ENCODE measurements around the gene GSDMA.
"Not testable (repeated sequence)": the region's sequence is repeated elsewhere in the genome, so short reads cannot be mapped to it uniquely, and the experiment has no call there.

The GSDMA gene

DNA sequence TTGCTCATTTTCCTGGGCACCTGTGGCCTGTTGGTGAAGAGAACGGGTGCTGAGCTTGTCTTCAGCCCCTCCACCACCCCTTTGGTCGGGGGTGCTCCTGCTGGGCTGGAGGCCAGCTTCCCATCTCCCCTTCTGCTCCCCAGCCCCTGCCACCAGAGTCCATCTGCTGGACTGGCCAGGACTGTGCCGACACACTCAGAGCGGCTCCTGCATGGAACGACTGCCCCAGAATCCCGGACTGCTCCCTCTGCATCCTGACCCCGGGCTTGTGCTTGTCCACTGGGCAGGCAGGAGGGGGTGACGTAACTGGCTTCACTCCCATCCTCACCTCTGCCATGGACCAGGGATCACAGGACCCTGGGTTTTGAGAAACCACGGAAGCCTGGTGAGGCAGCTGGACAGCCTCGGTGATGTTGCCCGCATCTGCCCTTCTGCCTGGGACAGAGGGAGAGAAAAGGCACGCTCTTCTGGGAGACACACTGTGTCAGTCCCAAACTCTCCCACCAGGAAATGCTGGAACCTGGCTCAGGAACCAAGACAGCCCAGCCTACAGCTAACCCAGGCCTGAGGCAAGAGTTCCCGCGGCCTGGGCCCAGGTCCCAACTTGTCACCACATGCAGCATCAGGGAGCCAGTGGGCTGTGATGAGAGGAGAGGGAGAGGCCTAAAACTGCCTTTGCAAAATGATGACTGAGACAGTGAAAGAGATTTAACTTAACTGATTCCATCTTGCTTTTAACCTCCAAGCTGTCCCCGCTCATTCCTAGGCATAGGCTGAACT lies 16.1 kb upstream of the GSDMA start:
- no peak for DNase-seq (ENCODE audit: extremely low spot score)
- POLR2A ChIA-PET, result interaction anchor here (0.9 to 1.3 kb wide), 2 partner anchors 19 to 33 kb away, joined by 3 to 5 read pairs; partner anchors contain the start of genes LRRC3C, ORMDL3 and PSMD3
- TF ChIP-seq ELF4 (IDR thresholded peaks at IDR 0.05), result no peak
- TF ChIP-seq LEF1 (IDR thresholded peaks at IDR 0.05; ENCODE audit: borderline replicate concordance), result no peak
- no peak for TF ChIP-seq SUZ12 (IDR thresholded peaks at IDR 0.05)
- no peak for TF ChIP-seq TARDBP (IDR thresholded peaks at IDR 0.05)
- CTCF ChIA-PET, result interaction anchor here (0.7 kb wide), 1 partner anchor 20 kb away, joined by 4 read pairs; no protein-coding TSS in a partner anchor

- POLR2A ChIA-PET; DNase-seq (ENCODE audit: extremely low spot score); CTCF ChIA-PET: not testable (repeated sequence)
Observed at GRCh38 chr17:39948489-39948828, 14.3 kb upstream of the GSDMA start.

- DNase-seq (ENCODE audit: extremely low spot score), result no peak
- ChIA-PET CTCF (no interaction called here), POLR2A (interaction anchor here (1.2 kb wide), 1 partner anchor 194 kb away, joined by 3 read pairs; no protein-coding TSS in a partner anchor)
Observed at GRCh38 chr17:39949028-39949427, 13.8 kb upstream of the GSDMA start.

GRCh38 chr17:39950871-39951348 lies 11.9 kb upstream of the GSDMA start:
- no peak for TF ChIP-seq LEF1 (IDR thresholded peaks at IDR 0.05; ENCODE audit: borderline replicate concordance)
- no peak for TF ChIP-seq SP1 (IDR thresholded peaks at IDR 0.05)
- no peak for TF ChIP-seq FOXM1 (IDR thresholded peaks at IDR 0.05; ENCODE audit: borderline replicate concordance)
- TF ChIP-seq TARDBP (IDR thresholded peaks at IDR 0.05), result no peak
- no peak for TF ChIP-seq L3MBTL2 (conservative IDR thresholded peaks at IDR 0.05)
- no peak for TF ChIP-seq ZNF384 (IDR thresholded peaks at IDR 0.05)
- TF ChIP-seq PKNOX1 (IDR thresholded peaks at IDR 0.05), result no peak
- TF ChIP-seq FOXK2 (IDR thresholded peaks at IDR 0.05), result no peak
- no peak for TF ChIP-seq ARNT (IDR thresholded peaks at IDR 0.05)
- TF ChIP-seq CTBP1 (IDR thresholded peaks at IDR 0.05; ENCODE audit: borderline replicate concordance), result no peak
- no peak for TF ChIP-seq FOXA1 (IDR thresholded peaks at IDR 0.05)
- no peak for TF ChIP-seq NFRKB (IDR thresholded peaks at IDR 0.05)
- no peak for TF ChIP-seq BHLHE40 (IDR thresholded peaks at IDR 0.05; ENCODE audit: borderline replicate concordance)
- POLR2A ChIA-PET, result no interaction called here
- CTCF ChIA-PET, result interaction anchor here (0.6 kb wide), 1 partner anchor 229 kb away, joined by 3 read pairs; no protein-coding TSS in a partner anchor
- no peak for DNase-seq (ENCODE audit: extremely low spot score)

More at GRCh38 chr17:39949028-39949427, 13.8 kb upstream of the GSDMA start:
- TF ChIP-seq NFRKB (IDR thresholded peaks at IDR 0.05) (no peak), SP1 (IDR thresholded peaks at IDR 0.05) (no peak), HDGF (IDR thresholded peaks at IDR 0.05; ENCODE audit: borderline replicate concordance) (no peak), CTBP1 (IDR thresholded peaks at IDR 0.05; ENCODE audit: borderline replicate concordance) (no peak), FOXK2 (IDR thresholded peaks at IDR 0.05) (no peak), L3MBTL2 (conservative IDR thresholded peaks at IDR 0.05) (no peak), FOXA1 (IDR thresholded peaks at IDR 0.05) (no peak), ZNF384 (IDR thresholded peaks at IDR 0.05) (no peak), PKNOX1 (IDR thresholded peaks at IDR 0.05) (no peak), TARDBP (IDR thresholded peaks at IDR 0.05) (no peak), FOXM1 (IDR thresholded peaks at IDR 0.05; ENCODE audit: borderline replicate concordance) (no peak)

GRCh38 chr17:39951924-39952679 lies 10.7 kb upstream of the GSDMA start:
- ChIA-PET CTCF (no interaction called here), POLR2A (no interaction called here)
- TF ChIP-seq L3MBTL2 (conservative IDR thresholded peaks at IDR 0.05), result no peak
- TF ChIP-seq FOXM1 (IDR thresholded peaks at IDR 0.05; ENCODE audit: borderline replicate concordance), result no peak
- no peak for TF ChIP-seq ELF4 (IDR thresholded peaks at IDR 0.05)
- no peak for TF ChIP-seq CTBP1 (IDR thresholded peaks at IDR 0.05; ENCODE audit: borderline replicate concordance)
- TF ChIP-seq ARNT (IDR thresholded peaks at IDR 0.05), result no peak
- no peak for TF ChIP-seq LEF1 (IDR thresholded peaks at IDR 0.05; ENCODE audit: borderline replicate concordance)
- no peak for TF ChIP-seq ZNF384 (IDR thresholded peaks at IDR 0.05)
- no peak for TF ChIP-seq BHLHE40 (IDR thresholded peaks at IDR 0.05; ENCODE audit: borderline replicate concordance)
- no peak for DNase-seq (ENCODE audit: extremely low spot score)

- CTCF ChIA-PET, result interaction anchor here (0.6 to 1.4 kb wide), 2 partner anchors 82 to 200 kb away, joined by 3 read pairs; no protein-coding TSS in a partner anchor
- POLR2A ChIA-PET, result interaction anchor here (0.9 to 3.5 kb wide), 4 partner anchors 12 to 40 kb away, joined by 3 to 30 read pairs (median 3); partner anchors contain the start of gene PSMD3
Observed at GRCh38 chr17:39952680-39953470, 9.9 kb upstream of the GSDMA start.

More at GRCh38 chr17:39952680-39953470, 9.9 kb upstream of the GSDMA start:
- DNase-seq (ENCODE audit: extremely low spot score), result peak; percentile 93
- TF ChIP-seq NFRKB (IDR thresholded peaks at IDR 0.05), result no peak
- TF ChIP-seq FOXK2 (IDR thresholded peaks at IDR 0.05), result no peak
- TF ChIP-seq SUZ12 (IDR thresholded peaks at IDR 0.05), result no peak
- TF ChIP-seq BHLHE40 (IDR thresholded peaks at IDR 0.05; ENCODE audit: borderline replicate concordance), result no peak
- TF ChIP-seq SP1 (IDR thresholded peaks at IDR 0.05), result no peak
- TF ChIP-seq ZNF384 (IDR thresholded peaks at IDR 0.05), result no peak
- no peak for TF ChIP-seq L3MBTL2 (conservative IDR thresholded peaks at IDR 0.05)
- TF ChIP-seq TARDBP (IDR thresholded peaks at IDR 0.05), result no peak
- no peak for TF ChIP-seq ELF4 (IDR thresholded peaks at IDR 0.05)
- TF ChIP-seq CTBP1 (IDR thresholded peaks at IDR 0.05; ENCODE audit: borderline replicate concordance), result no peak
- TF ChIP-seq LEF1 (IDR thresholded peaks at IDR 0.05; ENCODE audit: borderline replicate concordance), result no peak
- TF ChIP-seq HDGF (IDR thresholded peaks at IDR 0.05; ENCODE audit: borderline replicate concordance), result no peak
- no peak for TF ChIP-seq FOXM1 (IDR thresholded peaks at IDR 0.05; ENCODE audit: borderline replicate concordance)
- no peak for TF ChIP-seq ARNT (IDR thresholded peaks at IDR 0.05)
- TF ChIP-seq FOXA1 (IDR thresholded peaks at IDR 0.05), result no peak
